HepG2 (cell line): ENCODE measurements around the gene ARHGAP10. TPM values are rescaled to one million over a fixed set of nuclear protein-coding genes. Genes with fewer than 3 reads are reported as not detected.

Source experiments
- ATAC-seq: fragments of 200-7000 bp; cut with Tn5 transposase; 3 replicates; pipeline ENCODE4 v1.9.1; 2020; ENCODE audit warnings: mild to moderate bottlenecking, moderate library complexity
- BruUV-seq: library from RNA; stranded (reverse); fragments of 400-500 nt; replicated peaks from 2 replicates; lab custom pipeline; 2021; lab: Mats Ljungman, UMichigan
- CTCF ChIA-PET: fragments of 300-600 bp; formaldehyde crosslinking; extraction: SDS; loops from one replicate; lab custom pipeline; 2021; ENCODE audit warnings: low total read pairs, inconsistent platforms, low intra/inter-chr PET ratio; lab: Yijun Ruan, JAX
- POLR2A ChIA-PET: fragments of 350-600 bp; sonication (Branson Sonifier 250); formaldehyde crosslinking; loops from one replicate; lab custom pipeline; 2020; ENCODE audit warnings: antibody characterized with exemption, inconsistent platforms; lab: Yijun Ruan, JAX
- DNase-seq: peaks from one replicate; pipeline ENCODE4 v3.0.0-alpha.2; 2015; ENCODE audit warnings: low spot score
- FAIRE-seq: peaks from 3 replicates; lab custom pipeline; 2011; peaks lifted over from hg19 to GRCh38; lab: Jason Lieb, UNC
- H2AFZ ChIP-seq: one replicate; pipeline ENCODE4 v1.6.1; 2011; ENCODE audit warnings: low read length, inconsistent platforms
- H3K27ac ChIP-seq: fragments of 300-600 bp; 3 replicates; pipeline ENCODE4 v1.8.0; 2011; ENCODE audit warnings: mixed run types, mild to moderate bottlenecking, mixed read lengths, low read length, inconsistent platforms; ENCODE audit not compliant: insufficient read depth; ENCODE audit errors: extremely low read length
- H3K27me3 ChIP-seq, 2 experiments: fragments of 200-600 bp in 1 of 2; 2 replicates in 1 of 2; 3 replicates in 1 of 2; pipeline versions ENCODE4 v1.6.0 to v1.8.0; 2011; ENCODE audit warnings: low read length in 2 of 2, mild to moderate bottlenecking in 2 of 2, moderate library complexity in 2 of 2, inconsistent platforms in 1 of 2; ENCODE audit not compliant: insufficient read depth in 2 of 2, control insufficient read depth in 1 of 2
- H3K36me3 ChIP-seq, 2 experiments: fragments of 200-600 bp in 1 of 2; replicated peaks in 1 of 2; 2 replicates in 1 of 2; 3 replicates in 1 of 2; pipeline versions ENCODE4 v1.5.1 to v1.8.0; 2011; ENCODE audit warnings: low read length in 2 of 2, inconsistent platforms in 1 of 2; ENCODE audit not compliant: insufficient read depth in 2 of 2, control insufficient read depth in 1 of 2
- H3K4me1 ChIP-seq: 2 replicates; pipeline ENCODE4 v1.5.1; 2012; ENCODE audit warnings: low read length, inconsistent platforms; ENCODE audit not compliant: insufficient read depth
- H3K4me2 ChIP-seq: 2 replicates; pipeline ENCODE4 v1.6.0; 2011; ENCODE audit warnings: low read depth, low read length, inconsistent platforms
- H3K4me3 ChIP-seq, 3 experiments: fragments of 200-600 bp in 1 of 3; sonication (generic), shearing (Covaris generic) in 1 of 3; replicated peaks in 1 of 3; 2 replicates each; pipeline ENCODE4 v1.5.1; 2011 to 2016; ENCODE audit warnings: low read length in 3 of 3, inconsistent platforms in 2 of 3, low read depth in 2 of 3, mild to moderate bottlenecking in 2 of 3, control low read depth in 1 of 3, mixed read lengths in 1 of 3; ENCODE audit not compliant: insufficient read depth in 1 of 3
- H3K79me2 ChIP-seq: one replicate; pipeline ENCODE4 v1.6.1; 2011; ENCODE audit warnings: low read length, inconsistent platforms; ENCODE audit not compliant: insufficient read depth
- H3K9ac ChIP-seq: 2 replicates; pipeline ENCODE4 v1.6.0; 2011; ENCODE audit warnings: mild to moderate bottlenecking, low read depth, low read length, inconsistent platforms; ENCODE audit not compliant: insufficient read depth
- H3K9me3 ChIP-seq: 2 replicates; pipeline ENCODE4 v1.5.1; 2012; ENCODE audit warnings: mild to moderate bottlenecking, low read length
- H4K20me1 ChIP-seq: 2 replicates; pipeline ENCODE4 v1.6.0; 2011; ENCODE audit warnings: inconsistent platforms, mild to moderate bottlenecking, low read length, moderate library complexity; ENCODE audit not compliant: insufficient read depth
- CENPX ChIP-seq: sonication (generic); formaldehyde crosslinking; IDR thresholded peaks from 2 replicates; pipeline ENCODE4 v1.9.0; 2021; ENCODE audit warnings: mild to moderate bottlenecking, missing genetic modification reagents, moderate library complexity
- HOXD1 ChIP-seq: sonication (generic); formaldehyde crosslinking; IDR thresholded peaks from 2 replicates; pipeline ENCODE4 v1.5.0; 2020; ENCODE audit warnings: missing genetic modification reagents
- JARID2 ChIP-seq: sonication (generic); formaldehyde crosslinking; IDR thresholded peaks from 2 replicates; pipeline ENCODE4 v1.8.1; 2023; ENCODE audit warnings: missing genetic modification reagents, inconsistent platforms; ENCODE audit not compliant: insufficient replicate concordance
- MLLT10 ChIP-seq: sonication (generic); formaldehyde crosslinking; IDR thresholded peaks from 2 replicates; pipeline ENCODE4 v1.4.0; 2020; ENCODE audit warnings: missing genetic modification reagents
- ZBTB7A ChIP-seq: sonication (generic); formaldehyde crosslinking; IDR thresholded peaks from 2 replicates; pipeline ENCODE4 v1.8.0; 2022; ENCODE audit warnings: mild to moderate bottlenecking, missing genetic modification reagents
- ZFP36L1 ChIP-seq: sonication (generic); formaldehyde crosslinking; IDR thresholded peaks from 2 replicates; pipeline ENCODE4 v1.8.0; 2022; ENCODE audit warnings: mild to moderate bottlenecking, missing genetic modification reagents, moderate library complexity
- ZNF143 ChIP-seq: sonication (generic); formaldehyde crosslinking; IDR thresholded peaks from 2 replicates; pipeline ENCODE4 v1.4.0; 2020; ENCODE audit warnings: missing genetic modification reagents
- WGBS: methylation state at CpG from one replicate; pipeline ENCODE4 v1.1.6; 2017; ENCODE audit warnings: low lambda C conversion rate; 5-methylcytosine and 5-hydroxymethylcytosine counted together
- in situ Hi-C: cut with HindIII; loops from 2 replicates; pipeline ENCODE4 v1.10.0; 2017; ENCODE audit warnings: low pct_unique_long_range_greater_than_20kb; ENCODE audit not compliant: extremely low pct_ligation_motif_present
- intact Hi-C: fragments of 100-400 bp; cut with micrococcal nuclease; formaldehyde crosslinking; loops from one replicate; pipeline ENCODE4 v1.10.0; 2022; ENCODE audit not compliant: unreplicated experiment
- polyA plus RNA-seq, 8 experiments: library from polyadenylated mRNA; depleted of rRNA in 3 of 8; stranded (reverse) in 7 of 8; unstranded in 1 of 8; fragments of >200 nt; fragmentation: Illumina TruSeq in 4 of 8; extraction: Trizol in 4 of 8; gene quantifications; 2 replicates each; pipeline versions ENCODE4 v1.2.1 to v1.2.3, GENCODE V29; 2011 to 2016; ENCODE audit warnings: low read depth in 4 of 8, missing spikeins in 1 of 8, mixed read lengths in 1 of 8; ENCODE audit not compliant: insufficient read depth in 1 of 8
- total RNA-seq, 5 experiments: library from RNA; depleted of rRNA; stranded (reverse); fragments of >200 nt; fragmentation: Illumina TruSeq; extraction: Trizol; gene quantifications; 2 replicates each; pipeline ENCODE4 v1.2.3, GENCODE V29; 2016; ENCODE audit warnings: low read depth in 1 of 5
- TF ChIP-seq, protein P1 (sequence below): sonication (generic); formaldehyde crosslinking; IDR thresholded peaks from 2 replicates; pipeline ENCODE4 v1.4.0; 2020; ENCODE audit warnings: missing genetic modification reagents, borderline replicate concordance
- TF ChIP-seq, protein P2 (sequence below): sonication (generic); formaldehyde crosslinking; IDR thresholded peaks from 2 replicates; pipeline ENCODE4 v1.4.0; 2020; ENCODE audit warnings: low read depth, mild to moderate bottlenecking, missing genetic modification reagents

ARHGAP10 gene
- total and polyA plus RNA-seq, 2 of the 13 experiments (the other 11 are each of a cell fraction or from before 2014, with no cell fraction given) = 0.45 to 1.6 TPM

GRCh38 chr4:147799986-147800555, 68.2 kb downstream of the ARHGAP10 start:
- CTCF ChIA-PET = no interaction called here
- POLR2A ChIA-PET = no interaction called here
- Histone ChIP-seq H3K27ac (no peak overlapping the region), H3K36me3 (no peaks in the 10 kb centered on the region), H4K20me1 (no peaks in the 10 kb centered on the region), H3K79me2 (no peaks in the 10 kb centered on the region), H3K4me3 (no peak overlapping the region), H3K9ac (no peak overlapping the region), H3K4me2 (no peak overlapping the region), H2AFZ (no peak overlapping the region), H3K9me3 (no peaks in the 10 kb centered on the region), H3K27me3 (no peaks in the 10 kb centered on the region), H3K4me1 (peaks cover 2% of the 10 kb centered on the region)
- intact Hi-C loops (no loop called here), in situ Hi-C loops (no loop called here)
- TF ChIP-seq HOXD1 (CRISPR knock-in tag) = no peak
- TF ChIP-seq ZFP36L1 (CRISPR knock-in tag) = no peak
- TF ChIP-seq JARID2 (CRISPR knock-in tag) = no peak
- TF ChIP-seq, protein P1, sequence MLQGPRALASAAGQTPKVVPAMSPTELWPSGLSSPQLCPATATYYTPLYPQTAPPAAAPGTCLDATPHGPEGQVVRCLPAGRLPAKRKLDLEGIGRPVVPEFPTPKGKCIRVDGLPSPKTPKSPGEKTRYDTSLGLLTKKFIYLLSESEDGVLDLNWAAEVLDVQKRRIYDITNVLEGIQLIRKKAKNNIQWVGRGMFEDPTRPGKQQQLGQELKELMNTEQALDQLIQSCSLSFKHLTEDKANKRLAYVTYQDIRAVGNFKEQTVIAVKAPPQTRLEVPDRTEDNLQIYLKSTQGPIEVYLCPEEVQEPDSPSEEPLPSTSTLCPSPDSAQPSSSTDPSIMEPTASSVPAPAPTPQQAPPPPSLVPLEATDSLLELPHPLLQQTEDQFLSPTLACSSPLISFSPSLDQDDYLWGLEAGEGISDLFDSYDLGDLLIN (CRISPR knock-in tag) = no peak
- TF ChIP-seq, protein P2, sequence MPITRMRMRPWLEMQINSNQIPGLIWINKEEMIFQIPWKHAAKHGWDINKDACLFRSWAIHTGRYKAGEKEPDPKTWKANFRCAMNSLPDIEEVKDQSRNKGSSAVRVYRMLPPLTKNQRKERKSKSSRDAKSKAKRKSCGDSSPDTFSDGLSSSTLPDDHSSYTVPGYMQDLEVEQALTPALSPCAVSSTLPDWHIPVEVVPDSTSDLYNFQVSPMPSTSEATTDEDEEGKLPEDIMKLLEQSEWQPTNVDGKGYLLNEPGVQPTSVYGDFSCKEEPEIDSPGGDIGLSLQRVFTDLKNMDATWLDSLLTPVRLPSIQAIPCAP = no peak
- no peak for TF ChIP-seq CENPX (CRISPR knock-in tag)
- TF ChIP-seq ZBTB7A (CRISPR knock-in tag) = no peak
- no peak for TF ChIP-seq ZNF143 (CRISPR knock-in tag)
- no peak for TF ChIP-seq MLLT10 (CRISPR knock-in tag)
- no peak for DNase-seq
- no TSS peak for BruUV-seq
- no peak for ATAC-seq
- 56% methylated on average over 4 of the region's 7 CpGs for WGBS
- no peak for FAIRE-seq
